ENCODE results near the gene C5AR1. TPM values are rescaled to one million over a fixed set of nuclear protein-coding genes. Genes with fewer than 3 reads are reported as not detected.

The C5AR1 gene
- total RNA-seq, 4 donors from 2014 or later: 0.70 to 5.0 (median 2.2) TPM; not detected in 1

DNA sequence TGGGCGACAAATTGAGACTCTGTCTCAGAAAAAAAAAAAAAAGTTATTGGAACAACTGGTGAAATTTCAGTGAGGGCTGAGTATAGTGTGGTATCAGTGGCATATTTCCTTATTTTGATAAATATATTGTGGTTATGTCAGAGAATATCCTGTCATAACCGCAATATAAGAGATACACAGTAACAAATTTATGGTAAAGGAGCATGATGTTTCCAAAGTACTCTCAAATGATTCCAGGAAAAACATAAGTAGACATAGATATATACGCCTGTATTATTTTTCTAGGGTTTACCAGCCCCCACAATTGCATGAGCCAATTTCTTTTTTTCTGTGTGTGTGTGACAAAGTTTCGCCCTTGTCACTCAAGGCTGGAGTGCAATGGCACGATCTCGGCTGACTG, 5.7 kb upstream of the C5AR1 start:
- no peaks in the 10 kb centered on the region for H3K27me3 ChIP-seq
- no peak for TF ChIP-seq POLR2A (IDR thresholded peaks at IDR 0.05)
- TF ChIP-seq, protein P1, sequence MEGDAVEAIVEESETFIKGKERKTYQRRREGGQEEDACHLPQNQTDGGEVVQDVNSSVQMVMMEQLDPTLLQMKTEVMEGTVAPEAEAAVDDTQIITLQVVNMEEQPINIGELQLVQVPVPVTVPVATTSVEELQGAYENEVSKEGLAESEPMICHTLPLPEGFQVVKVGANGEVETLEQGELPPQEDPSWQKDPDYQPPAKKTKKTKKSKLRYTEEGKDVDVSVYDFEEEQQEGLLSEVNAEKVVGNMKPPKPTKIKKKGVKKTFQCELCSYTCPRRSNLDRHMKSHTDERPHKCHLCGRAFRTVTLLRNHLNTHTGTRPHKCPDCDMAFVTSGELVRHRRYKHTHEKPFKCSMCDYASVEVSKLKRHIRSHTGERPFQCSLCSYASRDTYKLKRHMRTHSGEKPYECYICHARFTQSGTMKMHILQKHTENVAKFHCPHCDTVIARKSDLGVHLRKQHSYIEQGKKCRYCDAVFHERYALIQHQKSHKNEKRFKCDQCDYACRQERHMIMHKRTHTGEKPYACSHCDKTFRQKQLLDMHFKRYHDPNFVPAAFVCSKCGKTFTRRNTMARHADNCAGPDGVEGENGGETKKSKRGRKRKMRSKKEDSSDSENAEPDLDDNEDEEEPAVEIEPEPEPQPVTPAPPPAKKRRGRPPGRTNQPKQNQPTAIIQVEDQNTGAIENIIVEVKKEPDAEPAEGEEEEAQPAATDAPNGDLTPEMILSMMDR (IDR thresholded peaks at IDR 0.05): no peak
- no peak for DNase-seq
- no peaks in the 10 kb centered on the region for H3K36me3 ChIP-seq
- no peak overlapping the region for H3K4me3 ChIP-seq
- no peaks in the 10 kb centered on the region for H3K4me1 ChIP-seq
- H3K27ac ChIP-seq: no peak overlapping the region
- no peaks in the 10 kb centered on the region for H3K9me3 ChIP-seq

DNA sequence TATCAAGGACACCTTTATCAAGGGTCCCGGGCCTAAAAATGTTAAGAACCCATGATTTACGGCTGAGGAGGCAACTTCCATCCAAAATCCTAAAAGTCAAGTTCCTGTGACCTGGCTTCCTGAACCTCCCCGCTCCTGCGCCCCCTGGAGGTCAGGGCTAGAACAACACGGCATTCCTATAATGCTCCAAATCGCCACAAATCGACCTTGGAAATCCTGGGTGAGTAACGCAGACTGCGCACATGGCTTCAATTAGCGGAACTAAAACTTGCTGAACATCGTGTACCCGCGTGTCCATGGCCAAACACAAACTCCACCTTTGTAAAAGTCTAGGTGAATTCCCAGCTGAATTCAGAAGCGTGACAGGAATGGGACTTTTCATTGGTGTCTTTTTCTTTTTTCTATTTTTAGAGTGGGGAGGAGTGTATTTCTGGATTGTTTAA, 4.3 kb upstream of the C5AR1 start:
- Histone ChIP-seq H3K4me3 (no peak overlapping the region), H3K27me3 (no peaks in the 10 kb centered on the region), H3K27ac (no peak overlapping the region), H3K36me3 (no peaks in the 10 kb centered on the region), H3K9me3 (no peaks in the 10 kb centered on the region), H3K4me1 (no peaks in the 10 kb centered on the region)
- TF ChIP-seq, protein P1 (IDR thresholded peaks at IDR 0.05): peak; percentile 78 to 94 (median 84)
- no peak for TF ChIP-seq POLR2A (IDR thresholded peaks at IDR 0.05)
- DNase-seq: peak; percentile 47 to 88 (median 72)

DNA sequence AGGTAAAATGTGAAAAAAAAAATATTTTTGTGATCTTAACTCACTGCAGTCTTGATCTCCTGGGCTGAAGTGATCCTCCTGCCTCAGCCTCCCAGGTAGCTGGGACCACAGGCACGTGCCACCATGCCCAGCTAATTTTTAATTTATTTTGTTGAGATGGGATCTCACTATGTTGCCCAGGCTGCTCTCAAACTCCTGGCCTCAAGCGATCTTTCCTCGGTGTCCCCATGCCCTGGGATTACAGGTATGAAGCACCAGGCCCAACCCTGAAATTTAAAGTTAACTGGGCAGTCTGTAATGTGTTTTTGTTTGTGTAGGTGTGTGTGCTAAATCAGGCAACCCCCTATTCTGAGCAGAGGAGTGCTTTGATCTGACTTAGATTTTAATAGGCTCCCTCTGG, 3.4 kb upstream of the C5AR1 start:
- no peaks in the 10 kb centered on the region for H3K36me3 ChIP-seq
- DNase-seq: no peak
- H3K4me3 ChIP-seq: no peak overlapping the region
- no peaks in the 10 kb centered on the region for H3K27me3 ChIP-seq
- no peaks in the 10 kb centered on the region for H3K9me3 ChIP-seq
- H3K27ac ChIP-seq: no peak overlapping the region
- TF ChIP-seq POLR2A (IDR thresholded peaks at IDR 0.05): no peak
- TF ChIP-seq, protein P1 (IDR thresholded peaks at IDR 0.05): no peak
- no peaks in the 10 kb centered on the region for H3K4me1 ChIP-seq

DNA sequence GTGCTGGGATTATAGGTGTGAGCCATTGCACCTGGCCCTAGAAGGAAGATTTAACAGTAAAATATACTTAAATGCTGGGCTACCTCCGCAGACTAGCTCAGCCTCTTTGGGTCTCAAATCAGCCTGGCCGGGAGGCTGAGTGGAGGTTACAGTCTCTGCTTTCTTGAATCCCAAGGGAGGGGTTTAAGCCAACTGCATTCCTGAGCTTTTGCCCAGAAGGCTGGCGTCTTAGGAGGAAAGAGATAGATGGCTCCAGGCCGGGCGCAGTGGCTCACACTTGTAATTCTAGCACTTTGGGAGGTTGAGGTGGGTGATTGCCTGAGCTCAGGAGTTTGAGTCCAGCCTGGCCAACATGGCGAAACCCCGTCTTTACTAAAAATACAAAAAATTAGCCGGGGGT, 623 bp upstream of the C5AR1 start:
- TF ChIP-seq POLR2A (IDR thresholded peaks at IDR 0.05): no peak
- TF ChIP-seq, protein P1 (IDR thresholded peaks at IDR 0.05): no peak
- no peaks in the 10 kb centered on the region for H3K4me1 ChIP-seq
- no peak for DNase-seq
- H3K36me3 ChIP-seq: no peaks in the 10 kb centered on the region
- no peak overlapping the region for H3K4me3 ChIP-seq
- H3K9me3 ChIP-seq: no peaks in the 10 kb centered on the region
- H3K27ac ChIP-seq: no peak overlapping the region
- H3K27me3 ChIP-seq: no peaks in the 10 kb centered on the region

DNA sequence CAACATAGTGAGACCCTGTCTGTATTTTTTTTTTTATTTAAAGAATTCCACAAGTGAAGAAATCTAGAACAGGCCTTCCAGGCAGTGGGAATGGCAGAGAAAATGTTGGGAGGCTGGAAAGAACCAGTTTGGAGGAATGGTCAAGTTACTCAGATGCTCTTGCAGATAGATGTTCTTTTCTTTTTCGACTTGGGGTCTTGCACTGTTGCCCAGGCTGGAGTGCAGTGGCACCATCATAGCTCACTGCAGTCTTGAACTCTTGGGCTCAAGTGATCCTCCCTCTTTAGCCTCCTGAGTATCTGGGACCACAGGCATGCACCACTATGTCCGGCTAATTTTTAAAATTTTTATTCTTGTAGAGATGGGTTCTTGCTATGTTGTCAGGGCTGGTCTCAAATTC, 662 bp downstream of the C5AR1 start:
- peak overlapping the region in 1 of 4 donors; percentile 5 for H3K27ac ChIP-seq
- no peak for DNase-seq
- H3K36me3 ChIP-seq: no peaks in the 10 kb centered on the region
- no peaks in the 10 kb centered on the region for H3K9me3 ChIP-seq
- no peaks in the 10 kb centered on the region for H3K27me3 ChIP-seq
- TF ChIP-seq, protein P1 (IDR thresholded peaks at IDR 0.05): no peak
- H3K4me3 ChIP-seq: peak overlapping the region in 1 of 4 donors; percentile 4
- H3K4me1 ChIP-seq: no peaks in the 10 kb centered on the region

DNA sequence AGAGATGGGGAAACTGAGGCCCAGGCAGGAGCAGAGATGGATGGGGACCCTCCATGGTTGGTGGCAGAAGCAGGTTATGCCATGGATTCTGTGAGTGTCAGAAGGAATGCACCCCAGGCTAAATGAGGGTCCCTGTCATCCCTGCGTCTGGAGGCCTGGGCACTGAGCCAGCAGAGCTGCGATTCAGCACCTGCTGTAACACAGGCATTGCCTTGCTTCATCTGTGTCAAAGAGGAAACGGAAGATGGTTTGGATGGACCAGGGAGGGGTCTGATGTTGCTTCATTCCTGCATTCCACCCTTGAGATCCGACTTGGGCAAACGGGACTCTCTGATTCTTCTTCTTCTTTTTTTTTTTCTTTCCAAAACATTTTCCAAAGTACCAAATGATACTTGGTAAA, 1.2 kb downstream of the C5AR1 start:
- no peak overlapping the region for H3K27ac ChIP-seq
- no peaks in the 10 kb centered on the region for H3K4me1 ChIP-seq
- DNase-seq: no peak
- no peak overlapping the region for H3K4me3 ChIP-seq
- TF ChIP-seq, protein P1 (IDR thresholded peaks at IDR 0.05): no peak
- TF ChIP-seq POLR2A (IDR thresholded peaks at IDR 0.05): no peak
- no peaks in the 10 kb centered on the region for H3K9me3 ChIP-seq
- H3K36me3 ChIP-seq: no peaks in the 10 kb centered on the region
- H3K27me3 ChIP-seq: no peaks in the 10 kb centered on the region

Measured in Peyer's patch (tissue), 4 donors.